Choroid plexus epithelial cell (primary cell): ENCODE results near the gene ZNF519.
"Not testable (repeated sequence)": the region's sequence is repeated elsewhere in the genome, so short reads cannot be mapped to it uniquely, and the experiment has no call there.

ENCODE experiments used
- DNase-seq: peaks from one replicate; pipeline ENCODE4 v3.0.0-alpha.2; 2010; ENCODE audit warnings: low read depth
- H3K4me3 ChIP-seq: 2 replicates; pipeline ENCODE4 v1.5.1; 2011; ENCODE audit warnings: low read depth, mild to moderate bottlenecking, control low read depth, low read length, moderate library complexity
- TF ChIP-seq, protein P1 (sequence below): conservative IDR thresholded peaks from 2 replicates; pipeline ENCODE4 v1.5.1; 2011; ENCODE audit warnings: low read depth, mild to moderate bottlenecking, control low read depth, inconsistent platforms, low read length, moderate library complexity

Gene ZNF519

DNA sequence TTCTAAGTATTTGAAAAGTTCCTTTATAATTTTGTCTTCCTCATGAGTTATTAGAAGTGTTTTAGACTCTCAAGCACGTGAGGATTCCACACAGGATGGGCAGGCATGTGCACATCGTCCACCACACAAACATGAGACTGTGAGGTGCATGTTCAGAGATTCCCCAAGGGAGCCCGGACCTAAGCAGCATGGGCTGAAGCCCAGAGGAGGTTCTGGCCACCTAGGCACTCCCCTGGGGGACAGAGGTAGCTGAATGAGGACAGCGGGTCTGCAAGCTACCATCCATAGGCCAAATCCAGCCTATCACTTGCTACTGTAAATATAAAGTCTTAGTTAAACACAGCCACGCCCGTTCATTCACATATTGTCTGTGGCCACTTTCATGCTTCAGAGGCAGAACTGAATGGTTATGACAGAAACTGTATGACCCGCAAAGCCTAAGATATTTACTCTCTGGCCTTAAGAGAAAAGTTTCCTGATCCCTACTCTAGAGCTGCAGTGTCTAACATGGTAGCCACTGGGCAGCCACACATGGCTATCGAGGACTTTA lies 19.4 kb upstream of the ZNF519 start:
- H3K4me3 ChIP-seq, DNase-seq: not testable (repeated sequence)

DNA sequence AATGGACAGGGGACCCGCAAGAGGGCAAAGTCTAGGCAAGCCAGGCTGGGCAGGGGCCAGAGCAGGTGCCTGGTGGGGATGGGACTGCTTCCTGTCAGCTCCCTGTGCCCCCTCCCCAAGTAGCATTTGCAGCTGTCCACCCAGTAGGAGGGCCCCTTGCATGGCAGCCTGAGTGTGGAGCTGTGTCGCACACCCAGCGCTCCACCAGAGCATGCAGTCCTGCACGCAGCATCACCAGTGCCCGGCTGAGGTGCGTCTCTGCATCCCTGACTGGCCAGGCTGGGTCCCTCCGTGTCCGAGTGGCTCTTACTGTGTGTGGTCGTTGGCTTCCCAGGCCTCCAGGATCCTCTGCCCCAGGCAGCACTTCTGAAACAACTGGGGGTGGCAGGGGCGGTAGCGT lies 18.5 kb upstream of the ZNF519 start:
- not testable (repeated sequence) for H3K4me3 ChIP-seq, DNase-seq

DNA sequence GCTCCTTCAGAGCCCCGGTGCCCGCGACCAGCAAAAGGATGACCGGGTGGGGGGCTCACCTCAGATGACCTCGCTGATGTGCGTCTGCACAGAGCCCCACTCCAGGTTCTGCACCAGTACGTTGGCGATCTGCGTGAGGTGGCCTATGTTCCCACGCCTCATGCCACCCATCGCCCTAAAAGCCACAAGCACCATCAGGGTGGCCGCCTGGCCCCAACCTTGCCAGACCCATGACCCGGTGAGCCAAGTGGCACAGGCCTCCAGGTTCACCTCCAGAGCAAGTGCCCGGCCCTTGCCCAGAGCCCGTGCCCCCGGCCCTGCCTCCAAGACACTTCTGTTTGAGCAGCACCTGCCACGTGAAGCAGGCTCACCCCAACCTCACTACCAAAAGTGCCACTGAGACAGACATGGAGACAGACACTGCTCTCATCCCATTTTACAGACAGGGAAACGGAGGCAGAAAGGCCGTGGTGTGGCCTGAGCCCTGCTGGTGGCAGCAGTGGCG lies 17.7 kb upstream of the ZNF519 start:
- not testable (repeated sequence) for DNase-seq, H3K4me3 ChIP-seq

DNA sequence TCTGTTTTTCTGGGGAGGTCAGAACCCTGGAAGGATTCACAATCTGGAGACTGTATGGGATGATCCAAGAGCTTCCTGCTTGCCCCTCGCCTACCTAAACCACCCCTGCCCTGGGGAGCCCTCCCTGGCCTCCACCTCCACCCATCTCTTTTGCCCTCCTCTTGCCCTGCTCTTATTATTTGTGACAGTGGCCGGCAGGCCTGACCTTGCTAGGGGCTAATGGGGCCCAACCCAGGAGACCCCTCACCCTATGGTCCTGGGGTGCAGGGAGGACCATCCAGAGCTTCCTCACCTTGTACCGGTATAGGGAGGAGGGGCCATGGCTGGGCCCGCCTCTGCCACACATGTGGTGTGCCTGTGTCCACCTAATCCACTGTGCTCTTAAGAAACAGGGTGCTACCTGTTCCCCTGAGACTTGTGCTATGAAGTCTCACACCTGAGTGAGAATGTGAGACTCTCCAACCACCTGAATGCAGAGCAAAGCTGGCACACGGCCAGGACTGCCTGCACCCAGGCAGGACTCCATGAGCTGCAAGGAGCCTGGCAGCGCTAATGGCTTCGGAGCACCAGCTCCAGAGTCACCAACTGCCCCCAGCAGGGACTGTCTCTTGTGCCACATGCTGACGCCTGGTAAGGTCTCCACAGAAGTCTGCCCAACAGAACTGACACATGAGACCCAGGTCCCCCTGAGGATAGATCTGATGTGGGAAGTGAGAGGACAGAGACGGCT lies 17.1 kb upstream of the ZNF519 start:
- DNase-seq, H3K4me3 ChIP-seq: not testable (repeated sequence)

DNA sequence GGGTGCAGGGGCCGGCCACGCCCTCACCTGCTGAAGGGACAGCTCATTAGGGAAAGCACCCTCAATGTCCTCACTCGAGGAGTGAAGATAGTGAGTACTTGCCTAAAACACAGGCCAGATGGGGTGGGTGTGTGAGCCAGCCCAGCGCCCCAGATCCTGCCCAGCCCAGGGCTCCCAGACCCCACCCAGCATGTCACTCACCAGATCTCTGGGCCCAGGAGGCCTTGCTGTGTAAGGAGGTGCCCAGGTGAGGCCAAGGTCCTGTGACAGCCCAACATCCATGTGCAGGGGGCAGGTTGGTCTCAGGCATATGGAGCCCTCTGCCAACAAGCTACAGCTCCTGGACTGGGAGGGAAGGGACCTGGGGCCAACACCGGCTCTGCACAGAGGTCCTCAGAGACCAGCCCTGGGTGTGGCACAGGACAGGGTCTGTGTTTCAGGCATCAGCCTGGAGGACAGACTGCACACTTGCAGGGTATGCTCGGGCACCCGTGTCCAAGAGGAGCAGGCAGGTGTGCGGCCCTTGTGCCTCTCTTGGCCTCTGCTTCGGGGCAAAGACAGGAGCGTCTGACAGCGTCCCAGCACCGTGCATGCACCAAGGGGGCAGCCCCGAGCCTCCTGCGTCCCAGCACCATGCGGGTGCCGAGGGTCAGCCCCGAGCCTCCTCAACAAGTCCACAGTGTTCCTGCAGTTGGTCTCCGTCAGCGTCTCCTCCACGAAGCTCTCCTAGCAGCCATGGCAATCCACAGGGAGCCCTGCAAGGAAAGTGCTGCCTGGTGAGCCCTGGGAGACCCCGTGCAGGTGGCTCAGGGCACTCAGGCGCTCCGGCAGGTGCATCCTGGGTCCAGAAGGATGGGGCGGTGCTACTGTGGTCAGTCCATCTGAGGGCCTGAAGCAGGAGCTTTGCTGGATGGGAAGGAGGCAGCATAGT lies 16.0 kb upstream of the ZNF519 start:
- H3K4me3 ChIP-seq, DNase-seq: not testable (repeated sequence)

DNA sequence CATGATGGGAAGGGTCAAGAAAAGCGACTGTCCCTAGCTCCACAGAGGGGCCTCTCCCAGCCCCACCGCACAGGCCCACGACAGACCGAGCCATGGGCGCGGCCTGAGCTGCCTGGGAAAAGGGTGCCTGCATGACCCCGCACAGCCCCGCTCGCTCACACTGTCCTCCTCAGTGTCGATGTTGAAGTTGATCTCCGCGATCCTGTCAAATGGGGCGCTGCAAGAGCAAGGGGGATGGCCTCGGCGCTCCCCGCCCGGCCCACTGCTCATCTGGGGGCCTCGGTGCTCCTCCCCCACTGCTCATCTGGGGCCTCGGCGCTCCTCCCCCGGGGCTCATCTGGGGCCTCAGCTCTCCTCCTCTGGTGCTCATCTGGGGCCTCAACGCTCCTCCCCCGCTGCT lies 14.5 kb upstream of the ZNF519 start:
- H3K4me3 ChIP-seq, DNase-seq: not testable (repeated sequence)

DNA sequence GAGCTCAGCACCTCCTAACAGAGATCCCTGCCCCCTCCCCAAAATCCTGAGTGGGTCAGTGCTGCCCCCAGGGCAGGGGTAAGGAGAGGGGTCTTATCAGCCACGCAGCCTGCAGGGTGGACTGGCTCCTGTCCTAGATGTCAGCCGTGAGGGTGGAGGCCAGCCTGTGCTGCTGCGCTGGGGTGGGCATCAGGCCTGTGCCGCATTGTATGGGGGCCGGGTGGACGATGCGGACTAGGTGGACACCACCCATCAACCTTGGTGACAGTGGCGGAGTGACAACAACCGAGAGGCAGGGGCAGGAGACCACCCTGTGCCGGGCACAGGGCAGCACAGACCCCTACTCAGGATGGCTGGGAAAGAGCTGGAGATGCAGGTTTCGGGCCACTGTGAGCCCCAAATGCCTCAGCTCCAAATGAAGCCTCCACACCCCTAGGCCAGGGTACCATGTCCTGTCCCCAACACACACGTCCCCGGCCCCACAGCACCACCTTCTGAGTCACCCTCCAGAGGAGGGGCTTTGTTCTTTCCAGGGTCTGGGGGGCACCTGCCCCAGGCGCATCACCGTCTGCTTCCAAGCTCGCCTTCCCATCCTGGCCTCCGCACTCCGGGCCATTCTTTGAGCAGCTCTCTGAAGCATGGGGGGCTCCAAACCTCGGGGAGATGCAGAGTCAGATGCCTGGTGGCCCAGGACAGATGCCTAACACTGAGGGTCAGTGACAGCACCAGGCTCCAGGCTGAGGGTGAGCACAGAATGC lies 13.5 kb upstream of the ZNF519 start:
- DNase-seq, H3K4me3 ChIP-seq: not testable (repeated sequence)

DNA sequence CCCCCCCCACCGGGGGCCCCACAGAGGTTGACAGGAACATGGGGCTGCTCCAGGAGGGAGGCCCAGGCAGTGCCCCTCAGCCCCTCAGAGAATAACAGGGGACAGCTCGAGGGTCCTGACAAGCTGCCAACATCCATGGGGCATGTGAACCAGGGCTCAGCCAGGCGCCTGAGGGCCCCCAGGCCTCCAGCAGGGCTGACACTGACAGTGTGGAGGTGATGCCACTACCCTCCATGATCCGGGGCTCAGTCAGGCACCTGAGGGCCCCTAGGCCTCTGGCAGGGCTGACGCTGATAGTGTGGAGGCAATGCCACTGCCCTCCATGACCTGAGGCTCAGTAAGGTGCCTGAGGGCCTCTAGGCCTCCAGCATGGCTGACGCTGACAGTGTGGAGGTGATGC lies 12.8 kb upstream of the ZNF519 start:
- DNase-seq, H3K4me3 ChIP-seq: not testable (repeated sequence)

DNA sequence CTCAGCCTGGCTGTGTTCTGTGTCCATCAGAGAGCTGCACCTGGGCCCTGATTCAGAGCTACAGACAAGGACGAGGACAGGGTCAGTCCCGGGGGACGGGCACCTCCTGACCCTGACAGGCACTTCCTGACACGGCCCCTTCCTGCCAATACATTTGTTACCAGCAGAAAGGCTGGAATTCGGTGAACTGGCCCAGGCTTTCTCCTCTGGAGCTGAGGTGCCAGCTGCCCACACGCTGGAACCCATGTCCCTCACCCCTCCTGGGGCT lies 12.3 kb upstream of the ZNF519 start:
- TF ChIP-seq, protein P1, sequence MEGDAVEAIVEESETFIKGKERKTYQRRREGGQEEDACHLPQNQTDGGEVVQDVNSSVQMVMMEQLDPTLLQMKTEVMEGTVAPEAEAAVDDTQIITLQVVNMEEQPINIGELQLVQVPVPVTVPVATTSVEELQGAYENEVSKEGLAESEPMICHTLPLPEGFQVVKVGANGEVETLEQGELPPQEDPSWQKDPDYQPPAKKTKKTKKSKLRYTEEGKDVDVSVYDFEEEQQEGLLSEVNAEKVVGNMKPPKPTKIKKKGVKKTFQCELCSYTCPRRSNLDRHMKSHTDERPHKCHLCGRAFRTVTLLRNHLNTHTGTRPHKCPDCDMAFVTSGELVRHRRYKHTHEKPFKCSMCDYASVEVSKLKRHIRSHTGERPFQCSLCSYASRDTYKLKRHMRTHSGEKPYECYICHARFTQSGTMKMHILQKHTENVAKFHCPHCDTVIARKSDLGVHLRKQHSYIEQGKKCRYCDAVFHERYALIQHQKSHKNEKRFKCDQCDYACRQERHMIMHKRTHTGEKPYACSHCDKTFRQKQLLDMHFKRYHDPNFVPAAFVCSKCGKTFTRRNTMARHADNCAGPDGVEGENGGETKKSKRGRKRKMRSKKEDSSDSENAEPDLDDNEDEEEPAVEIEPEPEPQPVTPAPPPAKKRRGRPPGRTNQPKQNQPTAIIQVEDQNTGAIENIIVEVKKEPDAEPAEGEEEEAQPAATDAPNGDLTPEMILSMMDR = no peak
- H3K4me3 ChIP-seq = no peak overlapping the region
- no peak for DNase-seq

DNA sequence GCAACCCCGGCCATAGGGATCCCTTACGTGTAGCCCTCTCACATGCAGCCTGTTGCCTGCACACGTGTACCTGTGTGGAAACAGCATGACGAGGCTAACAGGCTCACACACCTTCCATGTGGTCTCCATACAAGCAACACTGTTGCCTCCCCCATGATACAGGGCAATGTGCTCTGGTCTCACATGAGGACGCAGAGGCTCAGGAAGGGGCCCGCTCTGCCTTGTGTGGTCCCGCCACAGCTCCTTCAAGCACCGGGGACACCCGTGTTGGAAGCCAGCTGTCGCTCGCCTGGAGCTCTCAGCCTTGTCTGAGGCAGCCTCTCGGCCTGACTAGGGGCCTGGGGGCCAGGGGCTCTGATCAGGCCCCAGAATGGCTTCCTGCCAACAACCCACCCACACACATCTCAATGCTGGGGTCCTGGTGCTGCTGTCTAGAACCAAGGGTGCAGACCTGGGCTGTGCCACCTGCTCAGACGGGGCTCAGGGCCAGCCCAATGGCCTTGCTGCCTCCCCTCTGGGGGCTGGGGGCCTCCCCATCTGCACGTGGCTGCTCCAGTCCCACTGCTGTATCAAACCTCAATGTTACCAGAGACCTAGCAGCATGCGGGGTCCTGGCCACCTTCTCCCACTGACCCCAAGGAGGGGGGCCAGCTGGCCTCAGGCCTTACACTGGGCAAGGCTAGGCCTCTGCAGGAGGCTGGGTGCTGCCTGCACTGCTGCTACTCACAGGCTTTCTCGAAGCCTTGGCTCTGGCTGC lies 11.8 kb upstream of the ZNF519 start:
- not testable (repeated sequence) for H3K4me3 ChIP-seq, DNase-seq

DNA sequence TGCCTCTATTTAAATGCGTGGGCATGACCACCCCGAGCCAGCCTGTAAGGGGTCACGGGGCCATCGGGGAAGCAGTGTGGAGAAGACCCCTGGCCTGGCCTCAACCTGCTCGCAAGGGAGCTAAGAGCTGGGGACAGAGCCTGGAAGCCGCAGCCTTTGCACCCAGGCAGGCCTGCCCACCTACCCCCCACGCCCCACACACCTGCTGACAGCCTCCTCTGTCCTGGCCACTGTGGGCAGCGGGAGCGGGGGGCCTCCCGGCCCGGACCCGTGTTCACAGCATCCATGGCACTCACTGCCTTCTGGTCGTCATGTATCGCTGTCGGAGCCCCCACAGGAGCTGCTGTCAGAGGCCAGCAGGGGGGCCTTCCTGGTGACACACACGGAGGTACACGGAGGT lies 11.2 kb upstream of the ZNF519 start:
- not testable (repeated sequence) for H3K4me3 ChIP-seq

DNA sequence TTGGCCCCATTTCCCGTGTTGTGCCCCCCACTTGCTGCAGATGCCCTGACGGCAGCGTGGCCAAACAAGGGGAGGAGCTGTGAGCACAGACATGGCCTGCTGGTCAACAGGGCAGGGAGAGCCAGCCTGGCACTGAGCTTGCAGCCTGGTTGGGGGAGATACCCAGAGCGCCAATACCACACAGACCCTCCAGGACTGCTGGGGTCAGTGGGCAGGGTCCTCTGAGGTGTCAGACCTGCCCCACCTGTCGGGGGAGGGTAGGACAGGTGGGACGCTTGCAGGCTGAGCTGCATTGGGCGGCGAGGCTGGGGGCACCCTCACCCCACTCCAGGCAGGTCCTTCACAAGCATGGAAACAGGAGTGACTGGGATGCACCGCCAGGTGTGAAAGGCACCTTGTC lies 9.9 kb upstream of the ZNF519 start:
- not testable (repeated sequence) for DNase-seq, H3K4me3 ChIP-seq

More for the DNA sequence above, 11.2 kb upstream of the ZNF519 start:
- not testable (repeated sequence) for DNase-seq

DNA sequence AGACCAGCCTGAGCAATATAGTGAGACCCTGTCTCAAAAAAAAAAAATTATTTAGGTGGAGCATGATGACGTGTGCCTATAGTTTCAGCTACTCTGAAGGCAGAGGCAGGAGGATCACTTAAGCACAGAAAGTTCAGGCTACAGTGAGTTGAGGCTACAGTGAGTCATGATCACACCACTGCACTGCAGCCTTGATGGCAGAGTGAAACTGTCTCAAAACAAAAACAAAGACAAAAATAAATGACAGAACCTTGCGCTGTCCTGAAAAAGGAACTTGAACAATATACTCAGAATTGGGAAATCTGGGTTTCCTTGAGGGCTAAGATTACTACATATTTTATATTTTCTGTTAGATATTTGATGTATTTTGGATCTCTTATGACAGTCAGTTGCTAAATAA lies 7.3 kb upstream of the ZNF519 start:
- not testable (repeated sequence) for H3K4me3 ChIP-seq, DNase-seq

DNA sequence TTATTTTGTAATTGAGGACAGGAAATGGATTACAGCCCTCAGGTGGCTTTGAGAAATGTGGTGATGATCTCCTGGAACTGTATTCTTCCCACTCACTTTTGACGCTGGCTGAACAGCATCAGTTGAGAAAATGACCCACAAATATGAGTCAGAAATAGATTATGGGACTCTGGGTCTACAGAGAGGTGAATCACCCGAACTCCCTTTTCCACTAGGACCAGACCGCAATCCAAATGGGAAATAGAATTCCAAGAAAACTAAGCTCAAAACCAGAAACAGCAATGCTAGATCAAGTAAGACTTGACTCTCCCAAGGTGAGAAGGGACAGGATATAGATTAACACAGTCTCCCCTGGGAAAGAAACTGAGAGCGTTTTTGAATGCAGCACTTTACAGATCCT lies 5.7 kb upstream of the ZNF519 start:
- DNase-seq = not testable (repeated sequence)

DNA sequence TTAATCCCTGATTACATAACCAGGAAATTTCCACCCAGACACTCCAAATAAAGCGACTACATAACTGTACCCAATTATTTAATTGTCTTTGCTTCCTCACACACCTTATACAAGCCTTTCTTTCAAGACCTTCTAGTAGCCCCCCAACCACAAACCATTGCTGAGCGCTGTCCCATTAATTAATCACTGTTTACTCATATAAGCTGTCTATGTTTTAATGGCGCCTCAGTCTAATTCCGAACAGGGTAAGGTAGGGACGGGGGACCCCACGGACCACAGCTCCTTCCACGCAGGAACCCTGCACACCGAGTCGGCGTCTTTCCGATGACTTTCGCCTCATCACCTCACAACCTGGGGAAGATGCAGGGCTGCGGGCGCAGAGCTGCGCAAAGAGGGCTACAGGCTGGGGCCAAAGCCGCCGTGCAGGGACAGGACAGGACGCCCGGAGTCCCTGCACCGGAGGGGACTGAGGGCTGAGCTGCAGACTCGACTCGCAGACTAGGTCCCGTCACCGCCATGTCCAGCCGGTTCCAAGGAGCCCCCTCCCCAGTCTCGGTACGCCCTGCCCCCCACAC lies 452 bp downstream of the ZNF519 start:
- not testable (repeated sequence) for DNase-seq
- peak overlapping the region; percentile 72 for H3K4me3 ChIP-seq

More for the DNA sequence above, 5.7 kb upstream of the ZNF519 start:
- not testable (repeated sequence) for H3K4me3 ChIP-seq

DNA sequence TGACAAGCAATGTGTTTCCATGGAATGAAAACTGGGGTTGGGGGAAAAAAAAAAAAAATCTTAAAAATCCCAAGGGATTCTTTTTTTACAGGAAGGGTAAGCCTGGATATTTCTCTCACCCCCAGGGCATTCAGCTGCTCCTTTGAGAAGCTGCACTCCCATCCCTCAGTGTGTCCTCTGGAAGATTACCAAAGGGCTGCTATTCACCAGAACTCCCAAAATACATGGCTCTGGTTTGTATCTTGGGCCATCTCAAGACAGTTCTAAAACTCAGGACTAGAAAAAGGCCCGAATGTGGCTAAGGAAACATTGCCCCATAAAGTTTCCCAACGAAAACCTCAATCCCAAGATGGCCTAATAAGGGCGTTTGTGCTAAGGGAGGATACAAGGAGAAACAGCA lies 1.4 kb downstream of the ZNF519 start:
- not testable (repeated sequence) for DNase-seq, H3K4me3 ChIP-seq
